ENCODE data around the gene LINGO1. TPM values are rescaled to one million over a fixed set of nuclear protein-coding genes. Genes with fewer than 3 reads are reported as not detected.

The LINGO1 gene
- total RNA-seq, 1 donor from 2014 or later = 12.0 TPM

- H3K27me3 Mint-ChIP-seq (ENCODE audit: low read depth) = peaks cover 3% of the 10 kb centered on the region
- peaks cover 11% of the 10 kb centered on the region for H3K4me1 Mint-ChIP-seq (ENCODE audit: low read depth)
- H3K36me3 Mint-ChIP-seq (ENCODE audit: low read depth) = no peaks in the 10 kb centered on the region
These were observed 5.6 kb downstream of the LINGO1 start for GRCh38 chr15:77627067-77627466.

GRCh38 chr15:77626002-77626401 lies 6.7 kb downstream of the LINGO1 start:
- peaks cover 9% of the 10 kb centered on the region for H3K4me1 Mint-ChIP-seq (ENCODE audit: low read depth)

More at GRCh38 chr15:77627067-77627466, 5.6 kb downstream of the LINGO1 start:
- Mint-ChIP-seq H3K27ac (ENCODE audit: unreplicated experiment) (no peak overlapping the region), H3K4me3 (ENCODE audit: unreplicated experiment) (no peak overlapping the region), H3K9me3 (ENCODE audit: low read depth) (peaks cover 3% of the 10 kb centered on the region)
- DNase-seq (ENCODE audit: low spot score) = no peak
- no peak for TF ChIP-seq CTCF (IDR thresholded peaks at IDR 0.05)

GRCh38 chr15:77625376-77625775 lies 7.3 kb downstream of the LINGO1 start:
- no peak for TF ChIP-seq CTCF (IDR thresholded peaks at IDR 0.05)
- H3K27ac Mint-ChIP-seq (ENCODE audit: unreplicated experiment) = no peak overlapping the region

More at GRCh38 chr15:77626002-77626401, 6.7 kb downstream of the LINGO1 start:
- no peak for DNase-seq (ENCODE audit: low spot score)
- peaks cover 3% of the 10 kb centered on the region for H3K9me3 Mint-ChIP-seq (ENCODE audit: low read depth)
- no peak for TF ChIP-seq CTCF (IDR thresholded peaks at IDR 0.05)
- peaks cover 3% of the 10 kb centered on the region for H3K27me3 Mint-ChIP-seq (ENCODE audit: low read depth)
- H3K27ac Mint-ChIP-seq (ENCODE audit: unreplicated experiment) = no peak overlapping the region
- H3K4me3 Mint-ChIP-seq (ENCODE audit: unreplicated experiment) = no peak overlapping the region
- no peaks in the 10 kb centered on the region for H3K36me3 Mint-ChIP-seq (ENCODE audit: low read depth)

GRCh38 chr15:77624868-77625267 lies 7.8 kb downstream of the LINGO1 start:
- DNase-seq (ENCODE audit: low spot score) = no peak
- peaks cover 3% of the 10 kb centered on the region for H3K9me3 Mint-ChIP-seq (ENCODE audit: low read depth)
- peaks cover 7% of the 10 kb centered on the region for H3K4me1 Mint-ChIP-seq (ENCODE audit: low read depth)
- no peaks in the 10 kb centered on the region for H3K36me3 Mint-ChIP-seq (ENCODE audit: low read depth)
- no peak overlapping the region for H3K27ac Mint-ChIP-seq (ENCODE audit: unreplicated experiment)
- peaks cover 3% of the 10 kb centered on the region for H3K27me3 Mint-ChIP-seq (ENCODE audit: low read depth)
- TF ChIP-seq CTCF (IDR thresholded peaks at IDR 0.05) = no peak
- H3K4me3 Mint-ChIP-seq (ENCODE audit: unreplicated experiment) = no peak overlapping the region

More at GRCh38 chr15:77625376-77625775, 7.3 kb downstream of the LINGO1 start:
- Mint-ChIP-seq H3K9me3 (ENCODE audit: low read depth) (peaks cover 3% of the 10 kb centered on the region), H3K4me3 (ENCODE audit: unreplicated experiment) (no peak overlapping the region), H3K27me3 (ENCODE audit: low read depth) (peaks cover 3% of the 10 kb centered on the region), H3K4me1 (ENCODE audit: low read depth) (peaks cover 7% of the 10 kb centered on the region), H3K36me3 (ENCODE audit: low read depth) (no peaks in the 10 kb centered on the region)
- DNase-seq (ENCODE audit: low spot score) = no peak

GRCh38 chr15:77623755-77624524 lies 8.8 kb downstream of the LINGO1 start:
- TF ChIP-seq CTCF (IDR thresholded peaks at IDR 0.05) = no peak
- H3K27me3 Mint-ChIP-seq (ENCODE audit: low read depth) = no peaks in the 10 kb centered on the region
- peaks cover 4% of the 10 kb centered on the region for H3K4me1 Mint-ChIP-seq (ENCODE audit: low read depth)
- H3K27ac Mint-ChIP-seq (ENCODE audit: unreplicated experiment) = no peak overlapping the region
- DNase-seq (ENCODE audit: low spot score) = no peak
- H3K4me3 Mint-ChIP-seq (ENCODE audit: unreplicated experiment) = no peak overlapping the region
- H3K9me3 Mint-ChIP-seq (ENCODE audit: low read depth) = peaks cover 3% of the 10 kb centered on the region
- no peaks in the 10 kb centered on the region for H3K36me3 Mint-ChIP-seq (ENCODE audit: low read depth)
